ENCODE measurements around the gene ZCCHC24.

ZCCHC24 gene

GRCh38 chr10:79398642-79399041 is 46.8 kb downstream of the ZCCHC24 start:
- Histone ChIP-seq H3K27me3 (ENCODE audit: insufficient read depth, low read length) (no peaks in the 10 kb centered on the region), H3K4me3 (ENCODE audit: low read depth, low read length, poor library complexity, severe bottlenecking) (no peak overlapping the region), H2AFZ (ENCODE audit: low read length) (no peak overlapping the region), H3K4me1 (ENCODE audit: insufficient read depth, low read length, severe bottlenecking) (no peaks in the 10 kb centered on the region), H3K9ac (ENCODE audit: low read length) (no peak overlapping the region), H3F3A (ENCODE audit: insufficient read depth, low read length) (no peaks in the 10 kb centered on the region), H4K20me1 (ENCODE audit: insufficient read depth, low read length) (no peaks in the 10 kb centered on the region), H3K4me2 (ENCODE audit: low read length) (no peak overlapping the region), H3K9me2 (ENCODE audit: low read depth, low read length) (no peaks in the 10 kb centered on the region), H3K9me3 (ENCODE audit: low read length) (no peaks in the 10 kb centered on the region), H3K36me3 (ENCODE audit: insufficient read depth, low read length) (no peaks in the 10 kb centered on the region), H3K79me2 (ENCODE audit: insufficient read depth, low read length) (no peaks in the 10 kb centered on the region), H3K27ac (ENCODE audit: low read depth, low read length, poor library complexity, severe bottlenecking) (no peak overlapping the region)
- TF ChIP-seq CTCF (IDR thresholded peaks at IDR 0.05; ENCODE audit: low read length) = no peak
- no peak for TF ChIP-seq EZH2 (IDR thresholded peaks at IDR 0.05; ENCODE audit: borderline replicate concordance, low read length)

GRCh38 chr10:79397575-79398303 is 47.7 kb downstream of the ZCCHC24 start:
- no peaks in the 10 kb centered on the region for H3K79me2 ChIP-seq (ENCODE audit: insufficient read depth, low read length)
- H3K36me3 ChIP-seq (ENCODE audit: insufficient read depth, low read length) = no peaks in the 10 kb centered on the region
- no peak overlapping the region for H3K4me3 ChIP-seq (ENCODE audit: low read depth, low read length, poor library complexity, severe bottlenecking)
- no peaks in the 10 kb centered on the region for H3K27me3 ChIP-seq (ENCODE audit: insufficient read depth, low read length)
- H3K9me2 ChIP-seq (ENCODE audit: low read depth, low read length) = no peaks in the 10 kb centered on the region
- no peak overlapping the region for H2AFZ ChIP-seq (ENCODE audit: low read length)
- no peaks in the 10 kb centered on the region for H3K4me1 ChIP-seq (ENCODE audit: insufficient read depth, low read length, severe bottlenecking)
- H3K27ac ChIP-seq (ENCODE audit: low read depth, low read length, poor library complexity, severe bottlenecking) = no peak overlapping the region
- H3F3A ChIP-seq (ENCODE audit: insufficient read depth, low read length) = no peaks in the 10 kb centered on the region
- H3K9ac ChIP-seq (ENCODE audit: low read length) = no peak overlapping the region
- no peak overlapping the region for H3K4me2 ChIP-seq (ENCODE audit: low read length)
- no peaks in the 10 kb centered on the region for H3K9me3 ChIP-seq (ENCODE audit: low read length)
- H4K20me1 ChIP-seq (ENCODE audit: insufficient read depth, low read length) = no peaks in the 10 kb centered on the region
- TF ChIP-seq CTCF (IDR thresholded peaks at IDR 0.05; ENCODE audit: low read length) = no peak
- no peak for TF ChIP-seq EZH2 (IDR thresholded peaks at IDR 0.05; ENCODE audit: borderline replicate concordance, low read length)

GRCh38 chr10:79397051-79397450 is 48.4 kb downstream of the ZCCHC24 start:
- Histone ChIP-seq H3K4me3 (ENCODE audit: low read depth, low read length, poor library complexity, severe bottlenecking) (no peak overlapping the region), H3K27ac (ENCODE audit: low read depth, low read length, poor library complexity, severe bottlenecking) (no peak overlapping the region), H3K9ac (ENCODE audit: low read length) (no peak overlapping the region), H3K79me2 (ENCODE audit: insufficient read depth, low read length) (no peaks in the 10 kb centered on the region), H3K9me2 (ENCODE audit: low read depth, low read length) (no peaks in the 10 kb centered on the region), H4K20me1 (ENCODE audit: insufficient read depth, low read length) (no peaks in the 10 kb centered on the region), H3K4me2 (ENCODE audit: low read length) (no peak overlapping the region), H3K9me3 (ENCODE audit: low read length) (no peaks in the 10 kb centered on the region), H3K27me3 (ENCODE audit: insufficient read depth, low read length) (no peaks in the 10 kb centered on the region), H3K4me1 (ENCODE audit: insufficient read depth, low read length, severe bottlenecking) (no peaks in the 10 kb centered on the region), H3F3A (ENCODE audit: insufficient read depth, low read length) (no peaks in the 10 kb centered on the region), H3K36me3 (ENCODE audit: insufficient read depth, low read length) (no peaks in the 10 kb centered on the region), H2AFZ (ENCODE audit: low read length) (no peak overlapping the region)
- no peak for TF ChIP-seq CTCF (IDR thresholded peaks at IDR 0.05; ENCODE audit: low read length)
- no peak for TF ChIP-seq EZH2 (IDR thresholded peaks at IDR 0.05; ENCODE audit: borderline replicate concordance, low read length)
